Stimulated activated CD8-positive, alpha-beta memory T cell treated with anti-CD3 and anti-CD28 coated beads, Interleukin-7, amount 100 ng/mL, for 1 hour (primary cell): ENCODE data around the gene PPP2R5C.
"Not testable (repeated sequence)": the region's sequence is repeated elsewhere in the genome, so short reads cannot be mapped to it uniquely, and the experiment has no call there.

Experiments
- DNase-seq, 2 donors: peaks; one replicate each; pipeline ENCODE4 v3.0.0-alpha.2; 2020; ENCODE audit warnings: low read depth in 2 of 2

PPP2R5C gene

GRCh38 chr14:101727611-101728366 is 33.7 kb upstream of the PPP2R5C start:
- DNase-seq: no peak

DNA sequence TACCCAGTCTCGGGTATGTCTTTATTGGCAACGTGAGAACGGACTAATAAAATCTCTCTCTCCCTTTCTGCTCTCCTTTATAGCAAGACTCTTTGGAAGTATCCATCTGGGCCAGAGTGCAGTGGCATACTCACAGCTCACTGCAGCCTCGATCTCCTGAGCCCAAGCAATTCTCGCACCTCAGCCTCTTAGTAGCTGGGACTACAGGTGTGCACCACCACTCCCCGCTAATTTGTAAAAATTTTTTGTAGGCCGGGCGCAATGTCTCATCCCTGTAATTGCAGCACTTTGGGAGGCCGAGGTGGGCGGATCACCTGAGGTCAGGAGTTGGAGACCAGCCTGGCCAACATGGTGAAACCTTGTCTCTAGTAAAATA is 33.2 kb upstream of the PPP2R5C start:
- DNase-seq: no peak

GRCh38 chr14:101729382-101729781 is 32.1 kb upstream of the PPP2R5C start:
- DNase-seq: no peak

DNA sequence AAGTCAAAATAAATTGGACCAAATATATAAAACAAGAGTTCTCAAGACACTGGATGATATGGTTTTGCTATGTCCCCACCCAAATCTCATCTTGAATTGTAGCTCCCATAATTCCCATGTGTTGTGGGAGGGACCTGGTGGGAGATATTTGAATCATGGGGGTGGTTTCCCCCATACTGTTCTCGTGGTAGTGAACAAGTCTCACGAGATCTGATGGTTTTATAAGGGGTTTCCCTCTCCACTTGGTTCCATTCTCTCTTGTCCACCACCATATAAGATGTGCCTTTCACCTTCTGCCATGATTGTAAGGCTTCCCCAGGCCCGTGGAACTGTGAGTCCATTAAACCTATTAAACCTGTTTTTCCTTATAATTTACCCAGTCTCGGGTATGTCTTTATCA is 31.4 kb upstream of the PPP2R5C start:
- DNase-seq: not testable (repeated sequence)

DNA sequence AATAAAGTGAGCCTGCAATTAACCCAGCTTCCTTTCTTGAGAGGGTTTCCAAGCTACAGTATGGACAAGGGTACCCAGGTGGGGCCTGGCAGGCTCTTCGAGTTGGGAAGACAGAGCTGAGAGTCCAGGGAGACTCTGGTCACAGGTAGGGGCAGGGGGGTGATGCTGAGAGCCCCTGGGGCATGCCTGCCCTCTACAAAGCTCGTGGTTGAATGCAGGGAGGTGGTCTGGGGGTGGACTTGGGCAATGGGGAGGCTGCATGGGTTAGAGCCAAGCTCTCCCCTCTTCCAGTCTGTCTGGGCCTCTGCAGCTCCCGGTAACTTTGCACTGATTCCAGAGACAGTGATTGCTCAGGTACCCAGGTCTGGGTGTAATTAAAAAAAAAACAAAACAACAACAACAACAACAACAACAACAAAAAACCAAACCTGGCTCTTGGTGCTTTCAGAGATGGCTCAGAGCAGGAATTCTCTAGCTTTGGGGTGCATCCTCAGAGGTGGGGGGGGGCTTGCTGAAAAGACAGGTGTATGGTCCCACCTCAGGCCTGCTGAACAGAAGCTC is 30.8 kb upstream of the PPP2R5C start:
- DNase-seq: no peak

DNA sequence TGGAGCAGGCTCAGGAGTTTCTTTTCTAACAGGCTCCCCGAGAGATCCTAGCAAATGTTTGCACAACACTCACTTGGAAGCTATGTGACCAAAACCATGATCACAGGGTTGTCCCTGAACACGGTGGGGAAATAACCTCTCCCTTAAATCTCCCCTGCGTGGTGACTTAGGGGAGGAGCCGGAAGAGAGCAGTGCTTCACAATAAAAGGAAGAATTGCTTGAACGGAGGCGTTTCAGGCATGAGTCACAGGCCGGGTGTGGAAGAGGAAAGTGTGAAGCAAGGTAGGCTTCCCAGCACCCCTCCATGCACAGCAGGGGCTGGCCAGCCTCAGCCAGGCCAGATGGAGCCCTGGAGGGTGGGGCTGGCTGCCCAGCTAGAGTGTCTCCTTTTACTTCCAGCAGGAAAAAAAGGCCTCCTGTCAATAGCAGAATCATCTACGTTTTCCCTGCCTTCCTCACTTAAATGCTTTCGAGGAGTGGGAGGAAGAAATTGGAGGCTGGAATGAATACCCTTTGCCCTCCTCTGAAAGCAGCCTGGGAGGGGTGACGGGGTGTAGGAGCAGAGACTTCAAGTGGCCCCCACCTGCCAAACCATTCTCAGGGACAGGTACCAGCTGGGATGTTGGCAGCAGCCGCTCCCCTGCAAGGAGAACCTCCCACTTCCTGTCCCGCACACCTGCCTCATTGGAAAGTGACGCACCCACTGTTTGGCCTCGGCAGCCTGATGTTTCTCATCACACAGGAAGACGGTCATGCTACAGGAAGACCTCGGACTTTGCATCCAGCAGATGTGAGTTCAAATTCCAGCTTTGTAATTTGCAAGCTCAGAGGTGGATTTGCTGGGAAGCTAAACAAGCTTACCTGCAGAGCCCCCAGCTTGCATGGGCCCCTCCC is 30.1 kb upstream of the PPP2R5C start:
- peak; percentile 48 to 59 for DNase-seq

DNA sequence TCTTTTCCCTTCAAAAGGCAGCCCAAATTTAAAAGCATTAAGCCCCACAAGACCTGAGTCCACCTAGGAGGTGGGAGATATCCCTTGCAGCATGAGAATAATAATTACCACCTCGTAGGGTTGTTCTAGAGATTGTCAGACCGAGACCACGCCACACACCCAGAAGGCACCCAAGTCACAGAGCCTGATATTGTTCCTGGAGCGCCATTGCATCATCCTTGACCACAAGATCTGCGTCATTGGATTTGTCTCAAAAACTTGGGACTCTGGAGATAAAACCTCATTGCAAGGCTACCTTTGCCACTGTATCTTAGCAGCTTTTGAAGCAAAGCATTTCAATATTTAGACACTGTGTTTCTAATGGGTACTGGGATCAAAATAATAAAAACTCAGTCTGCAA is 29.4 kb upstream of the PPP2R5C start:
- DNase-seq: no peak

DNA sequence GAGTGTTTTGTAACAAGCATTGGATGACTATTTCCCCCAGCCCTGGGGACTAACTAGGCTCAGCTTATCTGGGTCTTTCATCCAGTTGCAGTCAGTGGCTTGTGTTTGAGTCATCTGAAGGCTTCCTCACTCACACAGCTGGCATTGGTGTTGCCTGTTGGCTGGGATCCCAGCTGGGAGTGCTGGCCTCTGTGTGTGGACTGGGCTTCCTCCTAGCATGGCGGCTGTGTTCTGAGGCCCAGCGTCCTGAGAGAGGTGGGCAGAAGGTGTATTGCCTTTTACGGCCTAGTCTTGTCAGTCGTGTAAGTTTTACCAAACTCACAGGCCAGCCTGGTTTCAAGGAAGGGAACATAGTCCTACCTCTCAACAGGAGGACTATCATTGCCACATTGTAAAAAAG is 28.3 kb upstream of the PPP2R5C start:
- no peak for DNase-seq

GRCh38 chr14:101734246-101734847 is 27.2 kb upstream of the PPP2R5C start:
- DNase-seq: no peak

GRCh38 chr14:101735453-101735852 is 26.1 kb upstream of the PPP2R5C start:
- DNase-seq: no peak

DNA sequence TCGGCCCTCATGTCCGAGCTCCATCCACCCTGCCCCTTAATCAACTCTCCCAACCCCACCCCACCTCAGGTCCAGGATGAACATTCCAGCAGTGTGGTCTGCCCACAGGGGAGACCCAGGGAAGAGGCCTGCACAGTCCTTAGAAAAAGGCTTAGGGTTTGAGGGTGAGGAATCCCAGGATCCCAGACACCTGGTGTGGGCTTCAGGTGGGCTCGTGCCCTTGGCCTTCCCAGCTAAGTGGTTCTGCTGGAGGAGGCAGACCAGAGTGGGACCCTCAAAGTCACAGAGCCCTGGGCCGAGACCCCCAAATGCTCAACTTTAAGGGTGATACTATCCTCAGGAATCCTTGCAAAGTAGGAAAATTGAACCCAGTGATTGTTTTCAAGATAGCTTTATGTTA is 25.4 kb upstream of the PPP2R5C start:
- DNase-seq: no peak

DNA sequence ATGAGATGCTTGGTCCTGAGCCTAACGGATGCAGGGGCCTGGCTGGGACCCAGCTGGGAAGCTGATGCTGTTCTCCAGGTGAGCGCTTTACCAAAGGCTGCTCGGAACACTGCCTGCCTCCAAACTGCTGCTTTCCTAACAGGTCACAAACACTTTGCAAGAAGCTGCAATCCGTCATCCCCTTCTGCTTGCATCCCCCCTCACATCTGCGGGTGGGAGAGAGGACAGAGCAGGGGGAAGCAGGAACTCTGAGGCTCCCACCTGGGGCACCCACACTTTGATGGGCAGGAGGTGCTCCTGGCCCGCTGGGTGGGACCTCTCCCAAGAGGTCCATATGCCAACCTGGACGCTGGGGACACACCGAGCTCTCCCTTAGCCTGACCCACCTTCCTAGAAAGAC is 24.9 kb upstream of the PPP2R5C start:
- DNase-seq: no peak

DNA sequence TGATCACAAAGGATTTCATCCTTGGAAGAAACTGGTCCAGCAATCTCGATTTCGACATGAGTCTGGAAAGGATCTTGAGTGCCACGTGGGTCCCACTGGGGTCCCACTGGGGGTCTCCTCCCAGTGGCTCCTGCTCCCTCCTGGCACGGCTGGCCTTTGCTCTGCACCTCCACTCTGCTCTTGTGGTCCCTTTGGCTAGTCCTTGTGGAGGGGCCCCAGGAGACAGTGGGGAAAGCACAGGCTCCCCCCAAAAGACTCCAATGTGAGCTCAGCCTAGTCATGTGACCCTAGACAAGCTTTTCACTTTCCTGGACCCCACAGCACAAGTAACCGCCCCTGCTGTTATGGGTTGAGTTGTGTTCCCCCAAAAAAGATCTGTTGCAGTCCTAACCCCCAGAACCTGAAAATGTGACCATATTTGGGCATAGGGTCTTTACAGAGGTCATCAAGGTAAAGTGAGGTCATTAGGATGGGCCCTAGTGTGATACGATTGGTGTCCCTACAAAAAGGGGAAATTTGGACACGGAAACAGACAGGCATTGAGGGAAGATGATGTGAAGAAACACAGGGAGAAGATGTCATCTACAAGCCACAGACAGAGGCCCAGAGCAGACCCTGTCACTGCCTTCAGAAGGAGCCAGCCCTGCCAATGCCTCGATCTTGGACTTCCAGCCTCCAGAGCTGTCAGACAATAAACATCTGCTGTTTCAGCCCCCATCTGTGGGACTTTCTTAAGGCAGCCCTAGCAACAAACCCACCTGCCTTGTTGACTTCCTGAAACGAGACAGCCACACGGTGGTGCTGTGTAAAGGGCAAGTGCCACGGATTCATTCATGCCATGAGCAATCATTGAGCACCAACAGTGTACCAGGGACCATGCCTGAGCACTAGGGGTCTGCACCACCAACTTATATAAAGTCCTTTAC is 23.8 kb upstream of the PPP2R5C start:
- no peak for DNase-seq

DNA sequence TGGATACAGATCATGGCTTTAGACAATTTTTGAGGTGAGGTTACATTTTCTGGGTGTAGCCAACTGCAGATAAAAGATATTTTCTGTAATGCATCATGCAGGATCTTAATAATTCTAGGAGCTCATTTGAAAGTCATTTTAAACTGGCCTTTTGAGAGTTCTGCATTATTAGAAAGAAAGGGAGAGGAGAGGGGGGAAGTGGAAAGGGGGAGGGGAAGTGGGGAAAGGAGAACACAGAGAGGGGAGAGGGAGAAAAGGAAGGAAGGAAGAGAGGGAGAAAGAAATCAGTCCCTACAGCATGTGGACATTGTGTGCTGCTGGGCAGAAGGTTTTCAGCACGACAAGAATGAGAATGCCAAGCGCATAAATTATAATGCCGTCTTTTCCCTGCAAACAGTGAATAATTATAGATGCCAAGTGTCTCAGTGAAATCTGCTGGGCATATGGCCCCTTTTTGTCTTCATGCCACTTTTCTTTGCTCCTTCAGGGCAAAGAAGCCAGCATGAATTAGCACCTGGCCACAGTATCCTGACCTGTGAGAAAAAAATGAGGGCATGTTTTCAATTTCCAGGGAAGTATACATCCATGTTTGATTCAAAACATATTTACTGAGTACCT is 22.7 kb upstream of the PPP2R5C start:
- no peak for DNase-seq

DNA sequence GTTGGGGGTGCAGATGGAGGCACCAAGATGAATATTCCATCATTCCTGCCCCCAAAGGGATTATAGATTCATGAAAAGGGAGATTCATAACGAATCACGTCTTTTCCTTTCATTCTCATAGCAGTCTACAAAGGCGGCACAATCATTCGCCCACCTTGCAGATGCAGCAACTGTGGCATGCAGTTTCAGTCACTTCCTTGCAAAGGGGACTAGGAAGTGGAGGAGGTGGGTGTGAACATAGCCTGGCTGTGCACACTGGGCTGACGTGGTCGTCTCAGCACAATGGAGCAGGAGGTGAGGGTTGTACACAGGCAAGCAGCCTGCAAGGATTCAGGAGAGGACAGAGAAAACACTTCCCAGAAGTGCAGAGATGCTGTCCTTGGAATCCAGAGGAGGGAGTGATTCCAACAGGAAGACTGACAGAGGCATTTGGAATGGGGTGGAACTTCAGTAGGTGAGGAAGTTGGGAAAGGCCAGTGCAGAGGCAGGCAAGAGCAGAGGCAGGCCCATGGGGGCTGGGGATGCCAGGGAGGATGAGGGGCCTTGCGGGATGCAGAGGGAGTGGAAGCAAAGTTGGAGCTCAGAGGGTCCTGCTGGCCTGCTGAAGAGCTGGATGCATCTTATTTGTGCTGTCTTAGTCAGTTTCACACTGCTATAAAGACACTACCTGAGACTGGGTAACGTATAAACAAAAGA is 21.9 kb upstream of the PPP2R5C start:
- no peak for DNase-seq

- no peak for DNase-seq
Observed at GRCh38 chr14:101740981-101741380, 20.5 kb upstream of the PPP2R5C start.

GRCh38 chr14:101743701-101744100 is 17.8 kb upstream of the PPP2R5C start:
- no peak for DNase-seq

DNA sequence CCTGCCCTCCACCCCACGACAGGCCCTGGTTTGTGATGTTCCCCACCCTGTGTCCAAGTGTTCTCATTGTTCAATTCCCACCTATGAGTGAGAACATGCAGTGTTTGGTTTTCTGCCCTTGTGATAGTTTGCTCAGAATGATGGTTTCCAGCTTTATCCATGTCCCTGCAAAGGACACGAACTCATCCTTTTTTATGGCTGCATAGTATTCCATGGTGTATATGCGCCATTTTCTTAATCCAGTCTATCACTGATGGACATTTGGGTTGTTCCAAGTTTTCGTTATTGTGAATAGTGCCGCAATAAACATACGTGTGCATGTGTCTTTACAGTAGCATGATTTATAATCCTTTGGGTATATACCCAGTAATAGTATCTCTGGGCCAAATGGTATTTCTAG is 17.1 kb upstream of the PPP2R5C start:
- not testable (repeated sequence) for DNase-seq

- not testable (repeated sequence) for DNase-seq
Observed at GRCh38 chr14:101749756-101750155, 11.8 kb upstream of the PPP2R5C start.

GRCh38 chr14:101754893-101755292 is 6.6 kb upstream of the PPP2R5C start:
- no peak for DNase-seq
